MCF 10A (cell line): ENCODE data around the gene IRAK1. TPM values are rescaled to one million over a fixed set of nuclear protein-coding genes. Genes with fewer than 3 reads are reported as not detected.

Experiments used
- BruUV-seq: library from RNA; stranded (reverse); fragments of 400-500 nt; replicated peaks from 2 replicates; lab custom pipeline; 2021; lab: Mats Ljungman, UMichigan
- CTCF ChIA-PET: fragments of 300-600 bp; sonication (Branson Sonifier 250); formaldehyde crosslinking; extraction: SDS; loops from one replicate; lab custom pipeline; 2021; ENCODE audit warnings: antibody characterized with exemption, inconsistent platforms; lab: Yijun Ruan, JAX
- POLR2A ChIA-PET: fragments of 300-600, 350-650 bp; sonication (Branson Sonifier 250); formaldehyde crosslinking; extraction: SDS; loops from one replicate; lab custom pipeline; 2020; ENCODE audit warnings: antibody characterized with exemption, inconsistent platforms; lab: Yijun Ruan, JAX
- DNase-seq: peaks from one replicate; pipeline ENCODE4 v3.0.0-alpha.2; 2018; ENCODE audit not compliant: unreplicated experiment
- H3K27ac Mint-ChIP-seq: one replicate; pipeline ENCODE4 v1.8.0; 2022; ENCODE audit warnings: mild to moderate bottlenecking, low read depth, mixed read lengths; ENCODE audit not compliant: unreplicated experiment
- H3K27me3 Mint-ChIP-seq: one replicate; pipeline ENCODE4 v1.8.0; 2022; ENCODE audit warnings: mixed read lengths; ENCODE audit not compliant: insufficient read depth, unreplicated experiment
- H3K36me3 Mint-ChIP-seq: one replicate; pipeline ENCODE4 v1.8.0; 2022; ENCODE audit warnings: mild to moderate bottlenecking, moderate library complexity, mixed read lengths; ENCODE audit not compliant: insufficient read depth, unreplicated experiment
- H3K4me1 Mint-ChIP-seq: one replicate; pipeline ENCODE4 v1.8.0; 2022; ENCODE audit warnings: mixed read lengths; ENCODE audit not compliant: insufficient read depth, unreplicated experiment
- H3K4me3 Mint-ChIP-seq: one replicate; pipeline ENCODE4 v1.8.0; 2022; ENCODE audit warnings: mild to moderate bottlenecking, moderate library complexity, mixed read lengths; ENCODE audit not compliant: unreplicated experiment
- H3K9me3 Mint-ChIP-seq: one replicate; pipeline ENCODE4 v1.8.0; 2022; ENCODE audit warnings: mixed read lengths; ENCODE audit not compliant: unreplicated experiment
- CTCF ChIP-seq: fragments of 200-600 bp; IDR thresholded peaks from one replicate; pipeline ENCODE4 v1.8.0; 2022; ENCODE audit warnings: antibody characterized with exemption, mild to moderate bottlenecking; ENCODE audit not compliant: unreplicated experiment
- intact Hi-C: fragments of 100-400 bp; cut with micrococcal nuclease; formaldehyde crosslinking; loops from 2 replicates; pipeline ENCODE4 v1.14.1; 2022
- total RNA-seq: library from RNA; stranded (reverse); gene quantifications from 2 replicates; pipeline ENCODE4 v1.2.3, GENCODE V29; 2022

Gene IRAK1
- total RNA-seq, 1 experiment from 2014 or later, result 201 TPM

- peak overlapping the region; percentile 5 for H3K4me3 Mint-ChIP-seq
- no TSS peak for BruUV-seq
- no peaks in the 10 kb centered on the region for H3K9me3 Mint-ChIP-seq
- POLR2A ChIA-PET, result interaction anchor here (0.6 to 1.5 kb wide), 4 partner anchors 23 to 82 kb away, joined by 3 to 5 read pairs (median 4); no protein-coding TSS in a partner anchor
- CTCF ChIA-PET, result interaction anchor here (0.6 to 5.2 kb wide), 9 partner anchors 10 to 1013 kb away, joined by 3 to 50 read pairs (median 3); partner anchors contain the start of gene RENBP
- no peak overlapping the region for H3K27ac Mint-ChIP-seq
- H3K4me1 Mint-ChIP-seq, result peaks cover 19% of the 10 kb centered on the region
- H3K36me3 Mint-ChIP-seq, result peaks cover 19% of the 10 kb centered on the region
- H3K27me3 Mint-ChIP-seq, result no peaks in the 10 kb centered on the region
- no peak for TF ChIP-seq CTCF
- no peak for DNase-seq
- intact Hi-C loops, result no loop called here
Measured at GRCh38 chrX:153967536-153968224, 52.0 kb downstream of the IRAK1 start.

DNA sequence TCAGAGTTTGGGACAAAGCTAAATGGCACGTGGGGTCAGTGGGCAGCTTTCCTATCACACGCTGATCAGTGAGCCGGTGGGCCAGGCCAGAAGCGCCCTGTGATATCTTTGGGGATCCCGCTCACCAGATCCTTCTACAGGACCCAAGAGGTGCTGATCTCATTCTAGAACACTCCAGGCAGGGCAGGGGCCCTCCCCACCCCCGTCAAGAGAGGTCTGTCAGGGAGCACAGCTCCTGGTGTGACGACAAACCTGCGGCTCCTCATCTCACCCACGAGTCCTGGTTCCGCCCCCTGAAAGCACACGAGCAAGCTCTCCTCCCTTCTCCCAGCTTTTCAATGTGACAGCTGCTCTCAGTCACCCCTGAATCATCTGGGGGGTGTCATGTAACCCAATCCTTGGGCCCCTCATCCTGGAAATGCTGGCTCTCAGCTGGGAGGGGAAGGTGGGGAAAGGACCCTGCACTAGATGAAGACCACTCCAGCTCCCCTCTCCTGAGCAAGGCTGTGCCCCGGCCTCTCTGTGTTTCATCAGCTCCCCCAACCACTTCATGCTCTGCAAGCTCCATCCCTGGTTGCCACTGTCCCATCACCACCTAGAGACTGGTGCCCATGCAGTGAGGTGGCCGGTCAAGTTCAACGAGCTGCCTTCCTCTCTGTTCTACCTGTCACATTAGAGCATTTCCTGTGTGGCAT, 52.7 kb downstream of the IRAK1 start:
- no peaks in the 10 kb centered on the region for H3K27me3 Mint-ChIP-seq
- no peak overlapping the region for H3K4me3 Mint-ChIP-seq
- DNase-seq, result no peak
- H3K4me1 Mint-ChIP-seq, result peaks cover 19% of the 10 kb centered on the region
- ChIA-PET POLR2A (interaction anchor here (0.7 kb wide), 1 partner anchor 173 kb away, joined by 3 read pairs; the partner anchor contains the start of genes IDH3G and SSR4), CTCF (interaction anchor here (1.0 to 5.2 kb wide), 6 partner anchors 10 to 636 kb away, joined by 3 to 50 read pairs (median 4); partner anchors contain the start of gene RENBP)
- H3K27ac Mint-ChIP-seq, result no peak overlapping the region
- BruUV-seq, result no TSS peak
- H3K36me3 Mint-ChIP-seq, result peaks cover 20% of the 10 kb centered on the region
- intact Hi-C loops, result no loop called here
- H3K9me3 Mint-ChIP-seq, result no peaks in the 10 kb centered on the region
- TF ChIP-seq CTCF, result no peak

DNA sequence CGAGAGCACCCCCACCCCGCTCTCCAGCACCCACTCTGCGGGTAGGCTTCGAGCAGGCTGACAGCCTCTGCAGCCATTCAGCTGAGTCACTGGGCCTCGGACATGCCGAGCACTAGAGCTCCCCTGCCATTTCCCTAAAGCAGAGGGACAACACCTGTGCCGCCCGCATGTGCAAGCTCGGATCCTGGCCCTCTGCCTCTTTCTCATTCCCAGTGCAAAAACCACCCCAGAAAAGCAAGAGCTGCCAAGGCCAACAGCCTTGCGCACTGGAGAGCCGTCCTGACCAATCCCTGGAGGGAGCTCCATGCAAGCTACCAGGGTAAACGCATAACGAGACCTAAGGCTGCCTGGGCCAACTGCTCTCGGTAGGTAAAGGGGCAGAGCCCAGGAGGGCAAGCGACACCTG, 53.4 kb downstream of the IRAK1 start:
- no peak overlapping the region for H3K4me3 Mint-ChIP-seq
- TF ChIP-seq CTCF, result no peak
- no peaks in the 10 kb centered on the region for H3K27me3 Mint-ChIP-seq
- H3K4me1 Mint-ChIP-seq, result peaks cover 19% of the 10 kb centered on the region
- ChIA-PET POLR2A (no interaction called here), CTCF (interaction anchor here (0.6 to 5.2 kb wide), 5 partner anchors 9 to 115 kb away, joined by 3 to 50 read pairs (median 5); partner anchors contain the start of gene RENBP)
- H3K9me3 Mint-ChIP-seq, result no peaks in the 10 kb centered on the region
- no TSS peak for BruUV-seq
- no peak overlapping the region for H3K27ac Mint-ChIP-seq
- intact Hi-C loops, result no loop called here
- no peak for DNase-seq
- peaks cover 27% of the 10 kb centered on the region for H3K36me3 Mint-ChIP-seq

- ChIA-PET CTCF (interaction anchor here (5.2 kb wide), 1 partner anchor 14 kb away, joined by 50 read pairs; no protein-coding TSS in a partner anchor), POLR2A (no interaction called here)
- DNase-seq, result no peak
- TF ChIP-seq CTCF, result no peak
- Mint-ChIP-seq H3K4me3 (no peak overlapping the region), H3K36me3 (peaks cover 32% of the 10 kb centered on the region), H3K9me3 (no peaks in the 10 kb centered on the region), H3K4me1 (peaks cover 19% of the 10 kb centered on the region), H3K27ac (no peak overlapping the region), H3K27me3 (no peaks in the 10 kb centered on the region)
- no TSS peak for BruUV-seq
- intact Hi-C loops, result no loop called here
Measured at GRCh38 chrX:153965406-153965805, 54.3 kb downstream of the IRAK1 start.
